ENCODE measurements around the gene LRMDA.
A peak's percentile ranks its signal among the peaks of the same experiment; 100 is the strongest.

Gene LRMDA

GRCh38 chr10:75999001-75999400 lies 567.6 kb downstream of the LRMDA start:
- DNase-seq (ENCODE audit: low spot score), result no peak

- no peak for DNase-seq (ENCODE audit: low spot score)
These were observed 568.2 kb downstream of the LRMDA start for GRCh38 chr10:75999515-76000209.

- no peak for DNase-seq (ENCODE audit: low spot score)
These were observed 569.1 kb downstream of the LRMDA start for GRCh38 chr10:76000550-76000949.

GRCh38 chr10:76001019-76001418 lies 569.6 kb downstream of the LRMDA start:
- DNase-seq (ENCODE audit: low spot score), result no peak

- no peak for DNase-seq (ENCODE audit: low spot score)
These were observed 570.0 kb downstream of the LRMDA start for GRCh38 chr10:76001461-76001860.

GRCh38 chr10:76002262-76002854 lies 570.9 kb downstream of the LRMDA start:
- no peak for DNase-seq (ENCODE audit: low spot score)

GRCh38 chr10:76007667-76008181 lies 576.3 kb downstream of the LRMDA start:
- no peak for DNase-seq (ENCODE audit: low spot score)

GRCh38 chr10:76009531-76009930 lies 578.1 kb downstream of the LRMDA start:
- no peak for DNase-seq (ENCODE audit: low spot score)

GRCh38 chr10:76010703-76011102 lies 579.3 kb downstream of the LRMDA start:
- DNase-seq (ENCODE audit: low spot score), result no peak

GRCh38 chr10:76012716-76013327 lies 581.4 kb downstream of the LRMDA start:
- no peak for DNase-seq (ENCODE audit: low spot score)

GRCh38 chr10:76015245-76015644 lies 583.8 kb downstream of the LRMDA start:
- DNase-seq (ENCODE audit: low spot score), result no peak

GRCh38 chr10:76017026-76017732 lies 585.8 kb downstream of the LRMDA start:
- DNase-seq (ENCODE audit: low spot score), result no peak

- no peak for DNase-seq (ENCODE audit: low spot score)
These were observed 586.5 kb downstream of the LRMDA start for GRCh38 chr10:76017733-76018433.

- no peak for DNase-seq (ENCODE audit: low spot score)
These were observed 589.2 kb downstream of the LRMDA start for GRCh38 chr10:76020630-76021029.

- no peak for DNase-seq (ENCODE audit: low spot score)
These were observed 590.0 kb downstream of the LRMDA start for GRCh38 chr10:76021398-76021797.

GRCh38 chr10:76022366-76022765 lies 590.9 kb downstream of the LRMDA start:
- no peak for DNase-seq (ENCODE audit: low spot score)

GRCh38 chr10:76023007-76023406 lies 591.6 kb downstream of the LRMDA start:
- DNase-seq (ENCODE audit: low spot score), result no peak

GRCh38 chr10:76024460-76025123 lies 593.2 kb downstream of the LRMDA start:
- no peak for DNase-seq (ENCODE audit: low spot score)

GRCh38 chr10:76025124-76025477 lies 593.7 kb downstream of the LRMDA start:
- DNase-seq (ENCODE audit: low spot score), result no peak

- peak; percentile 66 for DNase-seq (ENCODE audit: low spot score)
These were observed 594.9 kb downstream of the LRMDA start for GRCh38 chr10:76026176-76026771.

- DNase-seq (ENCODE audit: low spot score), result no peak
These were observed 595.5 kb downstream of the LRMDA start for GRCh38 chr10:76026905-76027304.

Data from SW480 (cell line).